ENCODE results near the gene PHLDA3.

DNA sequence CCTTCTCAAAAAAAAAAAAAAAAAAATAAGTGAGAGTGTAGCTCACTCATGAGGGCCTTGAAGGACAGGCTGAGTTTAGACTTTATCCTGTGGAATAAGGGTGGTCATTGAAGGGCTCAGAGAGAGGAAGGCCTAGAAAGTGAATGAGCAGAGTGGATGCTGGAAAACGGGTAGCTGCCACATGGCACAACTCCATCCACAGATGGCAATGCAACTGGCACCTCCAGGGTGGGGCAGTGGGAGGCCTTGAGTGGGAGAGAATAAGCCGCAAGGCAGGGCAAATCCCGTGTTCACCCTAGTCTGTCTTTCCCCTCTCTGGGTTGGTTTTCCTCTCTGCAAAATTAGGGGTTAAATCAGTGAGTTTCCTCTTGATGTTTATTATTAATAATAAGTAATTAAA is 50.5 kb downstream of the PHLDA3 start:
- no peak for TF ChIP-seq POLR2A (IDR thresholded peaks at IDR 0.05)
- TF ChIP-seq, protein P1, sequence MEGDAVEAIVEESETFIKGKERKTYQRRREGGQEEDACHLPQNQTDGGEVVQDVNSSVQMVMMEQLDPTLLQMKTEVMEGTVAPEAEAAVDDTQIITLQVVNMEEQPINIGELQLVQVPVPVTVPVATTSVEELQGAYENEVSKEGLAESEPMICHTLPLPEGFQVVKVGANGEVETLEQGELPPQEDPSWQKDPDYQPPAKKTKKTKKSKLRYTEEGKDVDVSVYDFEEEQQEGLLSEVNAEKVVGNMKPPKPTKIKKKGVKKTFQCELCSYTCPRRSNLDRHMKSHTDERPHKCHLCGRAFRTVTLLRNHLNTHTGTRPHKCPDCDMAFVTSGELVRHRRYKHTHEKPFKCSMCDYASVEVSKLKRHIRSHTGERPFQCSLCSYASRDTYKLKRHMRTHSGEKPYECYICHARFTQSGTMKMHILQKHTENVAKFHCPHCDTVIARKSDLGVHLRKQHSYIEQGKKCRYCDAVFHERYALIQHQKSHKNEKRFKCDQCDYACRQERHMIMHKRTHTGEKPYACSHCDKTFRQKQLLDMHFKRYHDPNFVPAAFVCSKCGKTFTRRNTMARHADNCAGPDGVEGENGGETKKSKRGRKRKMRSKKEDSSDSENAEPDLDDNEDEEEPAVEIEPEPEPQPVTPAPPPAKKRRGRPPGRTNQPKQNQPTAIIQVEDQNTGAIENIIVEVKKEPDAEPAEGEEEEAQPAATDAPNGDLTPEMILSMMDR (IDR thresholded peaks at IDR 0.05 in 4 of 5, conservative IDR thresholded peaks at IDR 0.05 in 1 of 5), result no peak
